ENCODE data around the gene CLDN16.

CLDN16 gene

GRCh38 chr3:190424478-190425439, 36.8 kb downstream of the CLDN16 start:
- no peak overlapping the region for H3K27ac ChIP-seq

GRCh38 chr3:190425833-190426232, 37.9 kb downstream of the CLDN16 start:
- H3K27ac ChIP-seq: no peak overlapping the region
- TF ChIP-seq ZFX (IDR thresholded peaks at IDR 0.05): no peak
- no peak for TF ChIP-seq CTCF (conservative IDR thresholded peaks at IDR 0.05)

More at GRCh38 chr3:190424478-190425439, 36.8 kb downstream of the CLDN16 start:
- TF ChIP-seq CTCF (conservative IDR thresholded peaks at IDR 0.05) (peak; percentile 94), ZFX (IDR thresholded peaks at IDR 0.05) (no peak)

GRCh38 chr3:190426806-190427507, 39.0 kb downstream of the CLDN16 start:
- TF ChIP-seq CTCF (conservative IDR thresholded peaks at IDR 0.05): no peak
- no peak for TF ChIP-seq ZFX (IDR thresholded peaks at IDR 0.05)
- H3K27ac ChIP-seq: no peak overlapping the region

- TF ChIP-seq CTCF (conservative IDR thresholded peaks at IDR 0.05): no peak
- H3K27ac ChIP-seq: no peak overlapping the region
Observed at GRCh38 chr3:190429681-190430080, 41.7 kb downstream of the CLDN16 start.

GRCh38 chr3:190430906-190431305, 42.9 kb downstream of the CLDN16 start:
- H3K27ac ChIP-seq: no peak overlapping the region
- TF ChIP-seq ZFX (IDR thresholded peaks at IDR 0.05): no peak
- TF ChIP-seq CTCF (conservative IDR thresholded peaks at IDR 0.05): no peak

GRCh38 chr3:190432216-190432615, 44.3 kb downstream of the CLDN16 start:
- no peak for TF ChIP-seq CTCF (conservative IDR thresholded peaks at IDR 0.05)
- no peak for TF ChIP-seq ZFX (IDR thresholded peaks at IDR 0.05)

GRCh38 chr3:190433626-190434025, 45.7 kb downstream of the CLDN16 start:
- H3K27ac ChIP-seq: no peak overlapping the region
- no peak for TF ChIP-seq CTCF (conservative IDR thresholded peaks at IDR 0.05)
- no peak for TF ChIP-seq ZFX (IDR thresholded peaks at IDR 0.05)

More at GRCh38 chr3:190432216-190432615, 44.3 kb downstream of the CLDN16 start:
- H3K27ac ChIP-seq: no peak overlapping the region
